Upper lobe of left lung (tissue), 4 donors: Measurements from ENCODE around the gene EIF5A2.
"Not testable (repeated sequence)": the region's sequence is repeated elsewhere in the genome, so short reads cannot be mapped to it uniquely, and the experiment has no call there.

Experiments
- CTCF ChIP-seq, 6 experiments: fragments of 450-650 bp in 4 of 6; fragments of 200-600 bp in 2 of 6; sonication (generic) in 2 of 6; IDR thresholded peaks; one replicate each; pipeline ENCODE4 v1.5.1; 2016 to 2019; ENCODE audit warnings: antibody characterized with exemption in 6 of 6
- EP300 ChIP-seq, 4 donors: sonication (generic); formaldehyde crosslinking; IDR thresholded peaks; one replicate each; pipeline ENCODE4 v1.5.1; 2017; ENCODE audit warnings: antibody characterized with exemption in 4 of 4, control low read depth in 2 of 4
- POLR2A ChIP-seq, 4 donors: fragments of 450-650 bp; IDR thresholded peaks; one replicate each; pipeline ENCODE4 v1.5.1; 2016 to 2017; ENCODE audit warnings: antibody characterized with exemption in 4 of 4, mild to moderate bottlenecking in 2 of 4
- POLR2AphosphoS5 ChIP-seq, 2 donors: sonication (generic); formaldehyde crosslinking; IDR thresholded peaks; one replicate each; pipeline ENCODE4 v1.5.1; 2017; ENCODE audit warnings: antibody characterized with exemption in 2 of 2

- TF ChIP-seq CTCF, POLR2A, POLR2AphosphoS5, EP300 (IDR thresholded peaks at IDR 0.05): not testable (repeated sequence)
Measured at GRCh38 chr3:170896333-170896732, 12.1 kb downstream of the EIF5A2 start.
